Subcutaneous adipose tissue (tissue), 4 donors: ENCODE data around the gene MSANTD3. TPM values are rescaled to one million over a fixed set of nuclear protein-coding genes. Genes with fewer than 3 reads are reported as not detected.

Experiments used
- total RNA-seq, 4 donors: library from RNA; depleted of rRNA; stranded (reverse); fragments of >200 nt; gene quantifications; one replicate each; pipeline ENCODE4 v1.1.0, GENCODE V29; 2016
- TF ChIP-seq, protein P1 (sequence below): fragments of 450-650 bp; IDR thresholded peaks from one replicate; pipeline ENCODE4 v1.5.1; 2016; ENCODE audit warnings: low read depth, mild to moderate bottlenecking, control low read depth, antibody characterized with exemption, moderate library complexity

The MSANTD3 gene
- total RNA-seq, 4 donors from 2014 or later = 9.0 to 17.4 (median 14.7) TPM

DNA sequence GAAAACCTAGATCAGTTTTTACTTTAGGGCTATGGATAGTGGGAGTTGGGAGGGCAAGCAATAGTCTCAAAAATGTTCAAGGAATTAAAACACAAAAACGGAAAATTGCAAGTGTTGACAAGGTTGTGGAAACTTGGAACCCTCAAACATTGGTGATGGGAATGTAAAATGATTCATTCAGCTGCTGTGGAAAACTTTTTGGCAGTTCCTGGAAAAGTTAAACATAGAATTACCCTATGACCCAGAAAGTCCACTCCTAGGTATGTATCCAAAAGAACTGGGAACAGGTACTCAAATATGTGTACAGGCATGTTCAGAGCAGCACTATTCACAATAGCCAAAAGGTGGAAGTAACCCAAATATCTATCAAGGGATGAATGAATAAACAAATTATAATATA, 1.2 kb upstream of the MSANTD3 start:
- TF ChIP-seq, protein P1, sequence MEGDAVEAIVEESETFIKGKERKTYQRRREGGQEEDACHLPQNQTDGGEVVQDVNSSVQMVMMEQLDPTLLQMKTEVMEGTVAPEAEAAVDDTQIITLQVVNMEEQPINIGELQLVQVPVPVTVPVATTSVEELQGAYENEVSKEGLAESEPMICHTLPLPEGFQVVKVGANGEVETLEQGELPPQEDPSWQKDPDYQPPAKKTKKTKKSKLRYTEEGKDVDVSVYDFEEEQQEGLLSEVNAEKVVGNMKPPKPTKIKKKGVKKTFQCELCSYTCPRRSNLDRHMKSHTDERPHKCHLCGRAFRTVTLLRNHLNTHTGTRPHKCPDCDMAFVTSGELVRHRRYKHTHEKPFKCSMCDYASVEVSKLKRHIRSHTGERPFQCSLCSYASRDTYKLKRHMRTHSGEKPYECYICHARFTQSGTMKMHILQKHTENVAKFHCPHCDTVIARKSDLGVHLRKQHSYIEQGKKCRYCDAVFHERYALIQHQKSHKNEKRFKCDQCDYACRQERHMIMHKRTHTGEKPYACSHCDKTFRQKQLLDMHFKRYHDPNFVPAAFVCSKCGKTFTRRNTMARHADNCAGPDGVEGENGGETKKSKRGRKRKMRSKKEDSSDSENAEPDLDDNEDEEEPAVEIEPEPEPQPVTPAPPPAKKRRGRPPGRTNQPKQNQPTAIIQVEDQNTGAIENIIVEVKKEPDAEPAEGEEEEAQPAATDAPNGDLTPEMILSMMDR = no peak

DNA sequence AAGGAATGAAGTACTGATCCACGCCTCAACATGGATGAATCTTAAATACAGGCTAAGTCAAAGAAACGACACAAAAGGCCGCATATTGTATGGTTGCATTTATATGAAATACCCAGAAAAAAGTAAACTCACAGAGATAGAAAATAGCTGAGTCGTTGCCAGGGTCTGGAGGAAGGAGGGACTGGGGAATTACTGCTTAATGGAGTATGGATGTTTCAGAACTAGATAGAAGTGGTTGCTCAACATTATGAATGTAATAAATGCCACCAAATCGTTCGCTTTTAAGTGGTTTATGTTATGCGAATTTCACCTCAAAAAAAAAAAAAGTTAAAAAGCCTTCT, 784 bp upstream of the MSANTD3 start:
- TF ChIP-seq, protein P1 = no peak

DNA sequence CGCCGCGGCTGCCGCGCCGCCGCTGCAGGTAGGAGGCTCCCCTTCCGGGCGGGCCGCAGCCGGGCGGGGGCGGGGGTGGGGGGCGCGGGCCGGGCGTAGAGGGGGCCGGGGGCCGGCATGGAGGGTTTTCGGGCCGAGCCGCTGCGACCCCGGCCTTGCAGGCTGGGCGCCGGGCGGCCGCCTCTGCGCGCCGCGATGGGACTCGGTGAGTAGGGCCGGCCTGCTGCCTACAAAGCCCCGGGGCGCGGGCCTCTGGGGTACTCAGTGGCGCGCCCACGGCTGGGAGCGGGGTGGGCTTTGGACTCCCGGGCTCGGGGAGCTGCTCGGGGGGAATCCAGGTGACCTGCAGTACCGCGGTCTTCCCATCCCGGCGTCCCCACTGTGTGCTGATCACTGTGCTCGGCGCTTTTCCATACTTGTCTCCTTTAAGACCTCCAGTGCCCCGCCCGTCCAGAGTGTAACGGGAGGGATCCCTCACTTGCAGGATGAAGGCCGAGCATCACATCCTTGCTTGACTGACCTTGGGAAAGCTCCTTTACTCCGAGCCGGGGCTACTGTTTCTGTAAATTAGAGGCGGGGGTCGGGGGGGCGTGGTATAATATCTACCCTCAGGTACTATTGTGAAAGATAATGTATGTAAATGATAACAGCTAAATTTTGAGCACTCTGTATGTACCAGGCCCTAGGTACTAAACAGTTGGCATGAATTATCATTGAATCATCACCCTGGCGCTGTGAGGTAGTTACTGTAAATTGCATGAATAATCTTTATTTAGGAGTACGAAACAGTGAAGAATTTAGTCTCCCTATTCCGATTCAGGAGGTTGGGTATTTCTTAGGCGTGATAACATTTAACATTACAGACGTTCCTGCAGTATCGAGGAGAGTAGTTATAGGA, 672 bp downstream of the MSANTD3 start:
- TF ChIP-seq, protein P1 = no peak

DNA sequence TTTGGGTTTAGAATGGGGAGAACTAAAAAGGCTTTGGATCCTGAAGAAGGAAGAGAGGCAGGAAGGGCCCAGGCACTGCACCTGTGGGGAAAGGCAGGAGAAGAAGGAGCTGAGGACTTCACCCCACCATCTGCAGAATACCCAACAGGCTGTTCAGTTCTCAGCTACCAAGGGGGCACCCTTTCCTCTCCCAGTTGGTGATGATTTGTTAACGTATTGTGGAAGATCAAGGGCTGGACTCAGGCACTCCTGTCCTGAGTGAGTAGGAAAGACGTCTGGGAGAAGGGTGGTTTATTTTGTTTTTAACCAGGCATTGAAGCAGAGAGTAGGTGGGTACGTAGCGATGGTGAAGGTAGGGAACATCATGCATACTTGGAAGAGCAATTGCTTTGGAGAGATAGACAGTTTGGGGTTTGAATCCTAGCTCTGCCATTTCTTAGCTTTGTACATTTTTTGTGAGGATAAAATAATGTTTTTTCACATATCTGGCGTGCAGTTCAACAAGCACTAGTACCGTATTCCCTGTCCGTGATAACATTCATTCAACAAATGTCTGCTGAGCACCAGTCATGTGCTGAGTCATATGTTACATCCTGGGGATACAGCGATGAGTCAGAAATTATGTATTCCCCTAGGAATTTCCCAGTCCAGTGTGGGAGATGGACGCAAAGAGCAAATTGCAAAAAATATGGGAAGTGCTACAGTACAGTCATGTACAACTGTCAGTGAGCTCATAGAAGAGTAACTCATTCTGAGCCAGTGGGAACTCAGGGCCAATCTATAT, 2.1 kb downstream of the MSANTD3 start:
- TF ChIP-seq, protein P1 = no peak

DNA sequence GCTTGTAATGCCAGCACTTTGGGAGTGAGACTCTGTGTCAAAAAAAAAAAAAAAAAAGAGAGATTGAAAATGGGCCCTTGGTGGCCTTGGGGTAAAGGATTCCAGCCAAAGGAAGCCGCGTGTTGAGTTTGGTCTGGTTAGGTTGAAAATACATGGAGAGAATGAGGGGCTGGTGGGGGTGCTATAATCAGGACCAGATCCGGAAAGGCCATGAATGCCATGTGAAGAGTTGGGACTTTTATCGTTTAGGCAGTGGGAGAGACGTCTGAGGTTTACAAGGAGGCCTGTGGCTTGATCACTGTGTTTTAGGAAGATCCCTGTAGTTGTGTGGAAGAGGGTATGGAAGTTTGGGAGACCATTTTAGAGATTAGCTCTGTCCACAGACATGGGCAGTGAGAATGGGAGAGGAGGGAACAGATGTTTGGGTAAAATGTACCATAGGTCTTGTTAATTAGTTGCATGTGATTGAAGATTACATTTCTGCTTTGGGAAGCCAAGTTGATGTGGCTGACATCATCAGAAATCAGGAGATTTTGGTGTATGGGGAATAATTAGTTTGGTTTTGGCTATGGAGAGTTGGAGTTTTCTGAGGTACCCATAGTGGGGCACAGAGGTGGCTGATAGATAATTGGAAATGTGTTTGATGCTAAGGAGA, 3.5 kb downstream of the MSANTD3 start:
- TF ChIP-seq, protein P1 = no peak

DNA sequence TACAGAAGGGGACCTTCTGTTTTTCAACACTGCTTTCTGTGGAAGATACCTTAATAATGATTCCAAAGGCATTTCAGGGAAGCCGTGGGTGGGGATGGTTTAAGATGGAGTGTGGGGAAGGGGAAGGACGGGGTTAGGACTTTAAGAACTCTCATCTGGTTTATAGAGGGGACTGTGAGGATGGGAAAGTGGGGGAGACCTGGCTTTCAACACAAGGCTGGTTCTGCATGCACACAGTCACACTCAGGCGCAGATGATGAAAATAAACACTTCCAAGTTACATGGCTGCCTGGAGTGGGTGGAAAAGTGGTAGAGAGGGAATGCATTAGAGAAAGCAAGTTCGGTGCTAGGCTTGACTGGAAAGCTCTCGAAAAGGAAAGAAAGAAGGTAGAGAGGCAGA, 4.9 kb downstream of the MSANTD3 start:
- TF ChIP-seq, protein P1 = no peak

DNA sequence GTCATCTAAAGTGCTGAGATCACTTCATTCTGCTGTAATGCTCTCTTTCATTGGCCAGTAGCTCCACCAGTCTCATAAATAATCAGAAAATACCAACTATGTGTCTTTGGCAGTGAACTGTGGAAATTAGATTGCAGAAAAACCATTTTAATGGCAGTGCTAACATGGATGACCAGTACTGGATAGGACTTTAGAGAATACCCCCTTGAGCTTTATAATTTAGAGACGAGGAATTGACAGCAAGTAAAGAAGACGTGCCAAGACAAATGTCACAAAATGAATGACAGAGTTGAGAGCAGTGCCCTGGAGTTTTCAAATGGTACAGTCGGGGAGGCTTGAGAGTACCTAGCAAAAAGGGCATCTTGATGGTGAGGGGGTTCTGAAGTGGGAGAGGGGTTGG, 5.8 kb downstream of the MSANTD3 start:
- TF ChIP-seq, protein P1 = no peak
